OCI-LY1 (cell line): ENCODE data around the gene NRP2.

ENCODE experiments used
- H2AFZ ChIP-seq: fragments of 200-600 bp; sonication (generic), shearing (Covaris generic); 2 replicates; pipeline ENCODE4 v1.6.0; 2014; ENCODE audit warnings: antibody characterized with exemption, mild to moderate bottlenecking, low read length
- H3F3A ChIP-seq: fragments of 200-600 bp; sonication (generic), shearing (Covaris generic); 2 replicates; pipeline ENCODE4 v1.6.0; 2014; ENCODE audit warnings: mild to moderate bottlenecking, antibody characterized with exemption, low read length, moderate library complexity; ENCODE audit not compliant: insufficient read depth
- H3K27ac ChIP-seq: fragments of 200-600 bp; sonication (generic); 2 replicates; pipeline ENCODE4 v1.5.1; 2014; ENCODE audit warnings: low read length, mixed run types, mild to moderate bottlenecking, low read depth; ENCODE audit not compliant: poor library complexity, severe bottlenecking
- H3K27me3 ChIP-seq: fragments of 200-600 bp; sonication (generic); 2 replicates; pipeline ENCODE4 v1.6.0; 2014; ENCODE audit warnings: antibody characterized with exemption, mild to moderate bottlenecking, low read length, moderate library complexity; ENCODE audit not compliant: insufficient read depth
- H3K36me3 ChIP-seq: fragments of 200-600 bp; sonication (generic); 2 replicates; pipeline ENCODE4 v1.6.1; 2014; ENCODE audit warnings: mild to moderate bottlenecking, antibody characterized with exemption, low read length, moderate library complexity, mixed read lengths; ENCODE audit not compliant: insufficient read depth
- H3K4me1 ChIP-seq: fragments of 200-600 bp; sonication (generic); 2 replicates; pipeline ENCODE4 v1.5.1; 2014; ENCODE audit warnings: mild to moderate bottlenecking, low read length, moderate library complexity; ENCODE audit not compliant: insufficient read depth, severe bottlenecking
- H3K4me2 ChIP-seq: fragments of 200-600 bp; sonication (generic), shearing (Covaris generic); 2 replicates; pipeline ENCODE4 v1.6.1; 2014; ENCODE audit warnings: low read length
- H3K4me3 ChIP-seq: fragments of 200-600 bp; sonication (generic); 2 replicates; pipeline ENCODE4 v1.5.1; 2014; ENCODE audit warnings: low read length, low read depth, mild to moderate bottlenecking, mixed read lengths; ENCODE audit not compliant: poor library complexity, severe bottlenecking
- H3K79me2 ChIP-seq: fragments of 200-600 bp; shearing (Covaris generic); 2 replicates; pipeline ENCODE4 v1.6.1; 2016; ENCODE audit warnings: mixed run types, low read length, mixed read lengths; ENCODE audit not compliant: insufficient read depth
- H3K9ac ChIP-seq: fragments of 200-600 bp; sonication (generic), shearing (Covaris generic); 2 replicates; pipeline ENCODE4 v1.6.1; 2014; ENCODE audit warnings: mild to moderate bottlenecking, low read length, mixed read lengths
- H3K9me2 ChIP-seq: fragments of 200-600 bp; sonication (generic), shearing (Covaris generic); 2 replicates; pipeline ENCODE4 v1.6.1; 2014; ENCODE audit warnings: low read depth, mild to moderate bottlenecking, low read length, mixed read lengths
- H3K9me3 ChIP-seq: fragments of 200-600 bp; shearing (Covaris generic); 2 replicates; pipeline ENCODE4 v1.6.1; 2014; ENCODE audit warnings: low read length, mixed read lengths
- H4K20me1 ChIP-seq: fragments of 200-600 bp; sonication (generic), shearing (Covaris generic); 2 replicates; pipeline ENCODE4 v1.6.0; 2016; ENCODE audit warnings: mild to moderate bottlenecking, low read length; ENCODE audit not compliant: insufficient read depth
- CTCF ChIP-seq: fragments of 200-600 bp; sonication (generic), shearing (Covaris generic); IDR thresholded peaks from 2 replicates; pipeline ENCODE4 v1.5.1; 2017; ENCODE audit warnings: mild to moderate bottlenecking, antibody characterized with exemption, low read length, moderate library complexity, mixed read lengths
- EZH2 ChIP-seq: fragments of 200-600 bp; sonication (generic), shearing (Covaris generic); IDR thresholded peaks from 2 replicates; pipeline ENCODE4 v1.8.0; 2017; ENCODE audit warnings: borderline replicate concordance, mixed run types, mild to moderate bottlenecking, antibody characterized with exemption, low read length, moderate library complexity, mixed read lengths

NRP2 gene

GRCh38 chr2:205651719-205652118 is 30.6 kb upstream of the NRP2 start:
- Histone ChIP-seq H3K36me3 (no peaks in the 10 kb centered on the region), H4K20me1 (no peaks in the 10 kb centered on the region), H3K9me3 (no peaks in the 10 kb centered on the region), H2AFZ (no peak overlapping the region), H3K79me2 (no peaks in the 10 kb centered on the region), H3K27ac (no peak overlapping the region), H3K4me1 (no peaks in the 10 kb centered on the region), H3K27me3 (no peaks in the 10 kb centered on the region; the same call in 1 of the 2 replicates), H3K9me2 (no peaks in the 10 kb centered on the region), H3K4me3 (no peak overlapping the region), H3K4me2 (no peak overlapping the region), H3F3A (no peaks in the 10 kb centered on the region), H3K9ac (no peak overlapping the region)
- TF ChIP-seq EZH2, result no peak

GRCh38 chr2:205654878-205655605 is 27.3 kb upstream of the NRP2 start:
- Histone ChIP-seq H3K9me3 (no peaks in the 10 kb centered on the region), H2AFZ (no peak overlapping the region), H4K20me1 (no peaks in the 10 kb centered on the region), H3K4me1 (no peaks in the 10 kb centered on the region), H3K27ac (no peak overlapping the region), H3K4me3 (no peak overlapping the region), H3K79me2 (no peaks in the 10 kb centered on the region), H3K9me2 (no peaks in the 10 kb centered on the region), H3K27me3 (no peaks in the 10 kb centered on the region; the same call in 1 of the 2 replicates), H3F3A (no peaks in the 10 kb centered on the region), H3K4me2 (no peak overlapping the region), H3K36me3 (no peaks in the 10 kb centered on the region), H3K9ac (no peak overlapping the region)
- TF ChIP-seq EZH2 (no peak), CTCF (no peak)

- Histone ChIP-seq H3K4me1 (no peaks in the 10 kb centered on the region), H3K36me3 (no peaks in the 10 kb centered on the region), H3F3A (no peaks in the 10 kb centered on the region), H3K27ac (no peak overlapping the region), H3K4me3 (no peak overlapping the region), H3K4me2 (no peak overlapping the region), H4K20me1 (no peaks in the 10 kb centered on the region), H3K9me3 (no peaks in the 10 kb centered on the region), H3K9me2 (no peaks in the 10 kb centered on the region), H3K79me2 (no peaks in the 10 kb centered on the region), H2AFZ (no peak overlapping the region), H3K9ac (no peak overlapping the region), H3K27me3 (no peaks in the 10 kb centered on the region; the same call in 1 of the 2 replicates)
- TF ChIP-seq EZH2 (no peak), CTCF (no peak)
Measured at GRCh38 chr2:205655779-205656456, 26.4 kb upstream of the NRP2 start.
